H1 (cell line): ENCODE measurements around the gene PCYT1A. TPM values are rescaled to one million over a fixed set of nuclear protein-coding genes. Genes with fewer than 3 reads are reported as not detected.

Experiments used
- CTCF ChIA-PET: fragments of 300-600 bp; sonication (Branson Sonifier 250); formaldehyde crosslinking; loops from one replicate; lab custom pipeline; 2021; ENCODE audit not compliant: partially characterized antibody; lab: Charles Lee
- POLR2A ChIA-PET: fragments of 300-600 bp; sonication (Branson Sonifier 250); formaldehyde crosslinking; loops from one replicate; lab custom pipeline; 2021; ENCODE audit warnings: inconsistent platforms; ENCODE audit not compliant: partially characterized antibody; lab: Charles Lee
- DNase-seq, 2 experiments: peaks; one replicate each; pipeline versions ENCODE4 v3.0.0 to v3.0.0-alpha.2; 2010 to 2022; ENCODE audit warnings: low spot score in 2 of 2, low read depth in 1 of 2, mixed read lengths in 1 of 2
- FAIRE-seq: peaks from 2 replicates; lab custom pipeline; 2011; peaks lifted over from hg19 to GRCh38; lab: Jason Lieb, UNC
- H2AFZ ChIP-seq: 2 replicates; pipeline ENCODE4 v1.8.1; 2012; ENCODE audit warnings: low read length, inconsistent platforms
- H2AK5ac ChIP-seq: 2 replicates; pipeline ENCODE4 v1.6.1; 2013; ENCODE audit warnings: low read depth, low read length
- H2BK120ac ChIP-seq: replicated peaks from 2 replicates; pipeline ENCODE3; 2013; ENCODE audit warnings: low read depth, low read length, inconsistent platforms
- H2BK12ac ChIP-seq: 2 replicates; pipeline ENCODE4 v1.6.1; 2013; ENCODE audit warnings: low read depth, low read length
- H2BK15ac ChIP-seq: 2 replicates; pipeline ENCODE4 v1.6.1; 2013; ENCODE audit warnings: low read length
- H2BK20ac ChIP-seq: 2 replicates; pipeline ENCODE4 v1.6.1; 2013; ENCODE audit warnings: low read length
- H2BK5ac ChIP-seq: 2 replicates; pipeline ENCODE4 v1.6.1; 2013; ENCODE audit warnings: low read depth, low read length
- H3K14ac ChIP-seq: 2 replicates; pipeline ENCODE4 v1.6.1; 2013; ENCODE audit warnings: inconsistent platforms; ENCODE audit not compliant: insufficient read length
- H3K18ac ChIP-seq: 2 replicates; pipeline ENCODE4 v1.6.1; 2013; ENCODE audit warnings: low read length; ENCODE audit errors: extremely low read depth
- H3K23ac ChIP-seq: 2 replicates; pipeline ENCODE4 v1.6.1; 2013; ENCODE audit warnings: inconsistent platforms; ENCODE audit not compliant: insufficient read length
- H3K23me2 ChIP-seq: 2 replicates; pipeline ENCODE4 v1.6.1; 2013; ENCODE audit warnings: low read depth, low read length
- H3K27ac ChIP-seq: 2 replicates; pipeline ENCODE4 v1.6.1; 2011; ENCODE audit warnings: low read depth, low read length, inconsistent platforms
- H3K27me3 ChIP-seq, 4 experiments: replicated peaks in 1 of 4; 1 replicate in 1 of 4; 2 replicates in 3 of 4; pipeline versions ENCODE4 v1.6.1 to v1.8.1; 2011 to 2013; ENCODE audit warnings: low read length in 3 of 4, mild to moderate bottlenecking in 3 of 4, inconsistent platforms in 2 of 4, mixed read lengths in 2 of 4, moderate library complexity in 1 of 4; ENCODE audit not compliant: control insufficient read depth in 3 of 4, insufficient read depth in 3 of 4; ENCODE audit errors: extremely low read depth in 1 of 4
- H3K36me3 ChIP-seq, 4 experiments: 2 replicates each; pipeline versions ENCODE4 v1.6.1 to v1.8.1; 2011 to 2013; ENCODE audit warnings: mild to moderate bottlenecking in 4 of 4, low read length in 3 of 4, moderate library complexity in 2 of 4, control low read depth in 1 of 4, inconsistent platforms in 1 of 4; ENCODE audit not compliant: insufficient read depth in 4 of 4, control insufficient read depth in 2 of 4
- H3K4ac ChIP-seq: replicated peaks from 2 replicates; pipeline ENCODE3; 2013; ENCODE audit warnings: low read length, low read depth, mixed read lengths, inconsistent platforms; ENCODE audit not compliant: insufficient read length
- H3K4me1 ChIP-seq, 4 experiments: replicated peaks in 1 of 4; 1 replicate in 1 of 4; 2 replicates in 3 of 4; pipeline versions ENCODE4 v1.6.1 to v1.8.1; 2011 to 2013; ENCODE audit warnings: low read length in 3 of 4, inconsistent platforms in 2 of 4, mixed read lengths in 1 of 4; ENCODE audit not compliant: insufficient read depth in 4 of 4, control insufficient read depth in 3 of 4
- H3K4me2 ChIP-seq, 2 experiments: 2 replicates each; pipeline versions ENCODE4 v1.6.1 to v1.8.1; 2011 to 2013; ENCODE audit warnings: low read depth in 2 of 2, low read length in 2 of 2, control low read depth in 1 of 2, inconsistent platforms in 1 of 2, mild to moderate bottlenecking in 1 of 2; ENCODE audit not compliant: insufficient read depth in 1 of 2
- H3K4me3 ChIP-seq, 4 experiments: fragments of 200-600, 300-600 bp in 1 of 4; sonication (generic), shearing (Covaris generic), sonication (Bioruptor Twin) in 1 of 4; 2 replicates each; pipeline versions ENCODE4 v1.5.1 to v1.8.1; 2011 to 2016; ENCODE audit warnings: low read length in 4 of 4, low read depth in 3 of 4, control low read depth in 2 of 4, inconsistent platforms in 2 of 4, mild to moderate bottlenecking in 2 of 4, mixed read lengths in 1 of 4, moderate library complexity in 1 of 4; ENCODE audit not compliant: insufficient read depth in 2 of 4; ENCODE audit errors: extremely low read depth in 1 of 4
- H3K56ac ChIP-seq: replicated peaks from 2 replicates; pipeline ENCODE3; 2013; ENCODE audit warnings: low read depth, mild to moderate bottlenecking, mixed read lengths, low read length, inconsistent platforms; ENCODE audit not compliant: insufficient read length
- H3K79me1 ChIP-seq: 2 replicates; pipeline ENCODE4 v1.6.1; 2013; ENCODE audit warnings: low read depth, low read length, control low read depth
- H3K79me2 ChIP-seq, 2 experiments: 2 replicates each; pipeline versions ENCODE4 v1.6.1 to v1.8.1; 2012 to 2013; ENCODE audit warnings: low read length in 2 of 2, mild to moderate bottlenecking in 2 of 2, inconsistent platforms in 1 of 2; ENCODE audit not compliant: insufficient read depth in 2 of 2, control insufficient read depth in 1 of 2
- H3K9ac ChIP-seq, 4 experiments: replicated peaks in 1 of 4; 1 replicate in 1 of 4; 2 replicates in 3 of 4; pipeline versions ENCODE4 v1.6.1 to v1.8.1; 2011 to 2013; ENCODE audit warnings: low read depth in 3 of 4, low read length in 3 of 4, control low read depth in 2 of 4, mild to moderate bottlenecking in 2 of 4, moderate library complexity in 2 of 4, inconsistent platforms in 1 of 4; ENCODE audit errors: extremely low read depth in 1 of 4
- H3K9me3 ChIP-seq, 2 experiments: 2 replicates each; pipeline versions ENCODE4 v1.6.1 to v1.8.1; 2012 to 2013; ENCODE audit warnings: mild to moderate bottlenecking in 2 of 2, moderate library complexity in 2 of 2, control low read depth in 1 of 2, inconsistent platforms in 1 of 2, low read depth in 1 of 2, low read length in 1 of 2, mixed read lengths in 1 of 2; ENCODE audit not compliant: insufficient read depth in 2 of 2
- H4K20me1 ChIP-seq, 2 experiments: replicated peaks in 1 of 2; 2 replicates each; pipeline versions ENCODE3 to v1.8.1; 2011 to 2013; ENCODE audit warnings: inconsistent platforms in 2 of 2, low read length in 2 of 2, mild to moderate bottlenecking in 1 of 2; ENCODE audit not compliant: insufficient read depth in 2 of 2, control insufficient read depth in 1 of 2
- H4K5ac ChIP-seq: 2 replicates; pipeline ENCODE4 v1.6.1; 2013; ENCODE audit warnings: low read length, low read depth, mixed read lengths, inconsistent platforms; ENCODE audit not compliant: insufficient read length
- H4K8ac ChIP-seq: 2 replicates; pipeline ENCODE4 v1.8.0; 2013; ENCODE audit warnings: mild to moderate bottlenecking, moderate library complexity, low read length, inconsistent platforms; ENCODE audit not compliant: insufficient read depth; ENCODE audit errors: extremely low read depth
- H4K91ac ChIP-seq: replicated peaks from 2 replicates; pipeline ENCODE3; 2013; ENCODE audit warnings: low read length, mixed read lengths, inconsistent platforms; ENCODE audit not compliant: insufficient read length
- BRCA1 ChIP-seq: IDR thresholded peaks from 2 replicates; pipeline ENCODE4 v1.6.1; 2012; ENCODE audit warnings: low read depth, low read length, improper control_type of control experiment
- GABPA ChIP-seq: IDR thresholded peaks from 2 replicates; pipeline ENCODE4 v1.6.1; 2011; ENCODE audit warnings: mild to moderate bottlenecking, low read length, moderate library complexity, borderline replicate concordance; ENCODE audit not compliant: insufficient read depth
- HDAC6 ChIP-seq: IDR thresholded peaks from one replicate; pipeline ENCODE4 v1.7.1; 2012; ENCODE audit warnings: low read depth, mild to moderate bottlenecking, inconsistent platforms, low read length, moderate library complexity
- PHF8 ChIP-seq: fragments of 200-600 bp; sonication (generic); conservative IDR thresholded peaks from 2 replicates; pipeline ENCODE4 v1.7.1; 2012; ENCODE audit warnings: low read depth, mild to moderate bottlenecking, inconsistent platforms, low read length, moderate library complexity
- RBBP5 ChIP-seq: IDR thresholded peaks from 2 replicates; pipeline ENCODE4 v1.7.1; 2012; ENCODE audit warnings: low read depth, mild to moderate bottlenecking, inconsistent platforms, low read length, moderate library complexity, borderline replicate concordance
- RFX5 ChIP-seq: IDR thresholded peaks from 2 replicates; pipeline ENCODE4 v1.6.1; 2011; ENCODE audit warnings: low read depth, low read length, improper control_type of control experiment, borderline replicate concordance
- SP4 ChIP-seq: IDR thresholded peaks from 2 replicates; pipeline ENCODE4 v1.6.1; 2012; ENCODE audit warnings: low read length, inconsistent platforms
- SUZ12 ChIP-seq: fragments of 200-600 bp; sonication (generic); IDR thresholded peaks from 2 replicates; pipeline ENCODE4 v1.6.1; 2012; ENCODE audit warnings: mild to moderate bottlenecking, inconsistent platforms, low read length, moderate library complexity, mixed read lengths
- WGBS, 2 experiments: shearing (Covaris generic) in 1 of 2; methylation state at CpG; one replicate each; pipeline versions ENCODE4 v1.1.6 to v1.1.7; 2013 to 2015; ENCODE audit warnings: low lambda C conversion rate in 2 of 2, mixed read lengths in 2 of 2, inconsistent platforms in 1 of 2, low coverage in 1 of 2, missing lambda C conversion rate in 1 of 2; ENCODE audit not compliant: insufficient replicate concordance in 2 of 2, insufficient coverage in 1 of 2, insufficient read length in 1 of 2; ENCODE audit errors: extremely low coverage in 1 of 2, missing lambda C conversion rate in 1 of 2; 5-methylcytosine and 5-hydroxymethylcytosine counted together
- polyA plus RNA-seq, 7 experiments: library from polyadenylated mRNA; depleted of rRNA in 3 of 7; stranded (reverse) in 5 of 7; unstranded in 2 of 7; fragments of >200 nt in 5 of 7; fragments of 200-250 nt in 2 of 7; gene quantifications; 1 replicate in 5 of 7; 2 replicates in 1 of 7; 4 replicates in 1 of 7; pipeline versions ENCODE4 v1.2.1 to v1.2.3, GENCODE V29; 2011 to 2013; ENCODE audit warnings: missing spikeins in 2 of 7, mixed read lengths in 2 of 7
- total RNA-seq: library from RNA; stranded (reverse); fragmentation: NEBNext Ultra II Directional; extraction: Animal tissue kit (Norgen Biotek cat#: 25700); gene quantifications from 2 replicates; pipeline ENCODE4 v1.2.1, GENCODE V29; 2021

PCYT1A gene
- total and polyA plus RNA-seq, 2 of the 8 experiments (the other 6 are each of a cell fraction or from before 2014, with no cell fraction given): 19.9 to 31.8 TPM

GRCh38 chr3:196326936-196327335, 39.4 kb upstream of the PCYT1A start:
- DNase-seq: no peak
- H3K4me2 ChIP-seq: no peak overlapping the region
- no peak overlapping the region for H3K18ac ChIP-seq
- H3K9ac ChIP-seq: no peak overlapping the region
- no peak overlapping the region for H3K4me3 ChIP-seq
- H4K8ac ChIP-seq: no peak overlapping the region
- POLR2A ChIA-PET: interaction anchor here (0.9 to 1.5 kb wide), 3 partner anchors 9 to 44 kb away, joined by 3 to 4 read pairs (median 3); partner anchors contain the start of gene DYNLT2B
- H4K91ac ChIP-seq: no peak overlapping the region
- H4K5ac ChIP-seq: peak overlapping the region; percentile 15
- H3K79me1 ChIP-seq: no peaks in the 10 kb centered on the region
- no peak overlapping the region for H3K4ac ChIP-seq
- H3K79me2 ChIP-seq: no peaks in the 10 kb centered on the region
- H3K23ac ChIP-seq: no peak overlapping the region
- peaks cover 0 to 5% (median 2%) of the 10 kb centered on the region in 4 experiments; a peak in 4 of 7 replicates for H3K4me1 ChIP-seq
- H3K56ac ChIP-seq: no peak overlapping the region
- H2BK5ac ChIP-seq: no peak overlapping the region
- H2BK12ac ChIP-seq: no peak overlapping the region
- WGBS, 2 experiments: 90% methylated on average over 9 of the region's 9 CpGs; no CpG with 5 or more reads in 1 of the 2 experiments
- no peaks in the 10 kb centered on the region for H3K9me3 ChIP-seq
- H3K36me3 ChIP-seq: no peaks in the 10 kb centered on the region
- no peaks in the 10 kb centered on the region for H3K23me2 ChIP-seq
- CTCF ChIA-PET: interaction anchor here (1.2 kb wide), 1 partner anchor 45 kb away, joined by 4 read pairs; no protein-coding TSS in a partner anchor
- H2AK5ac ChIP-seq: no peak overlapping the region
- H2BK15ac ChIP-seq: no peak overlapping the region
- H3K27ac ChIP-seq: no peak overlapping the region
- FAIRE-seq: no peak
- H2AFZ ChIP-seq: no peak overlapping the region
- H2BK120ac ChIP-seq: no peak overlapping the region
- H3K14ac ChIP-seq: peak overlapping the region; percentile 67
- H3K27me3 ChIP-seq: no peaks in the 10 kb centered on the region
- H2BK20ac ChIP-seq: no peak overlapping the region
- TF ChIP-seq GABPA: no peak
- TF ChIP-seq HDAC6: no peak
- TF ChIP-seq SP4: no peak
- no peak for TF ChIP-seq RBBP5
- TF ChIP-seq BRCA1: no peak
- TF ChIP-seq SUZ12: no peak
- TF ChIP-seq RFX5: no peak
- TF ChIP-seq PHF8: no peak
- no peaks in the 10 kb centered on the region for H4K20me1 ChIP-seq
